ENCODE measurements around the gene PUS7. TPM values are rescaled to one million over a fixed set of nuclear protein-coding genes. Genes with fewer than 3 reads are reported as not detected.

Gene PUS7
- total and polyA plus RNA-seq, 4 donors = 3.4 to 17.2 (median 5.0) TPM

- Histone ChIP-seq H3K27ac (ENCODE audit: low read depth in 1 of 2, low read length in 2 of 2) (no peak overlapping the region), H3K36me3 (ENCODE audit: control insufficient read depth in 4 of 4, insufficient read depth in 3 of 4, low read depth in 1 of 4, low read length in 3 of 4) (peaks cover 4 to 35% (median 31%) of the 10 kb centered on the region in 4 donors), H3K4me1 (ENCODE audit: control insufficient read depth in 4 of 4, insufficient read depth in 4 of 4, low read length in 3 of 4) (peaks cover 0 to 4% (median 0%) of the 10 kb centered on the region in 4 donors), H3K9ac (ENCODE audit: low read depth in 1 of 2, low read length in 2 of 2) (no peak overlapping the region), H3K4me3 (ENCODE audit: low read depth in 1 of 3, low read length in 3 of 3) (no peak overlapping the region), H3K9me3 (ENCODE audit: control insufficient read depth in 4 of 4, low read length in 3 of 4) (no peaks in the 10 kb centered on the region), H3K27me3 (ENCODE audit: control insufficient read depth in 4 of 4, insufficient read depth in 4 of 4, low read length in 3 of 4) (no peaks in the 10 kb centered on the region)
- no peak for TF ChIP-seq ZBTB33 (IDR thresholded peaks at IDR 0.05)
- TF ChIP-seq ATF3 (IDR thresholded peaks at IDR 0.05) = no peak
- TF ChIP-seq HNF4A (conservative IDR thresholded peaks at IDR 0.05) = no peak
- TF ChIP-seq EGR1 (IDR thresholded peaks at IDR 0.05; ENCODE audit: low read depth in 2 of 2) = no peak
- TF ChIP-seq RAD21 (IDR thresholded peaks at IDR 0.05) = no peak
- no peak for TF ChIP-seq CTCF (IDR thresholded peaks at IDR 0.05; ENCODE audit: low read depth, low read length, missing input control)
- TF ChIP-seq RXRA (IDR thresholded peaks at IDR 0.05) = no peak
- no peak for TF ChIP-seq SP1 (IDR thresholded peaks at IDR 0.05)
- no peak for TF ChIP-seq FOXA1 (IDR thresholded peaks at IDR 0.05)
- TF ChIP-seq JUND (IDR thresholded peaks at IDR 0.05) = no peak
- TF ChIP-seq TAF1 (conservative IDR thresholded peaks at IDR 0.05) = no peak
- TF ChIP-seq MAX (IDR thresholded peaks at IDR 0.05) = no peak
- no peak for TF ChIP-seq YY1 (IDR thresholded peaks at IDR 0.05)
- no peak for TF ChIP-seq GABPA (IDR thresholded peaks at IDR 0.05 in 1 of 2, conservative IDR thresholded peaks at IDR 0.05 in 1 of 2)
- over 99% methylated on average over 3 of the region's 3 CpGs for WGBS
- DNase-seq (ENCODE audit: low spot score) = no peak
These were observed 45.8 kb upstream of the PUS7 start for GRCh38 chr7:105567821-105568220.

- H3K27ac ChIP-seq (ENCODE audit: low read depth in 1 of 2, low read length in 2 of 2) = no peak overlapping the region
- TF ChIP-seq ZBTB33 (IDR thresholded peaks at IDR 0.05) = no peak
- no peak for TF ChIP-seq REST (IDR thresholded peaks at IDR 0.05)
- TF ChIP-seq ATF3 (IDR thresholded peaks at IDR 0.05) = no peak
- no peak for TF ChIP-seq GABPA (IDR thresholded peaks at IDR 0.05 in 1 of 2, conservative IDR thresholded peaks at IDR 0.05 in 1 of 2)
- TF ChIP-seq TAF1 (conservative IDR thresholded peaks at IDR 0.05) = no peak
- TF ChIP-seq SP1 (IDR thresholded peaks at IDR 0.05) = no peak
- TF ChIP-seq YY1 (IDR thresholded peaks at IDR 0.05) = no peak
- no peak for TF ChIP-seq FOXA1 (IDR thresholded peaks at IDR 0.05)
- TF ChIP-seq NR2F2 (IDR thresholded peaks at IDR 0.05) = no peak
- no peak for TF ChIP-seq MAX (IDR thresholded peaks at IDR 0.05)
- no peak for TF ChIP-seq RXRA (IDR thresholded peaks at IDR 0.05)
- TF ChIP-seq HNF4A (conservative IDR thresholded peaks at IDR 0.05) = no peak
- H3K4me1 ChIP-seq (ENCODE audit: control insufficient read depth in 4 of 4, insufficient read depth in 4 of 4, low read length in 3 of 4) = peaks cover 0 to 4% (median 0%) of the 10 kb centered on the region in 4 donors
- H3K9ac ChIP-seq (ENCODE audit: low read depth in 1 of 2, low read length in 2 of 2) = no peak overlapping the region
- no peaks in the 10 kb centered on the region for H3K27me3 ChIP-seq (ENCODE audit: control insufficient read depth in 4 of 4, insufficient read depth in 4 of 4, low read length in 3 of 4)
- no peak for DNase-seq (ENCODE audit: low spot score)
- peaks cover 4 to 37% (median 34%) of the 10 kb centered on the region in 4 donors for H3K36me3 ChIP-seq (ENCODE audit: control insufficient read depth in 4 of 4, insufficient read depth in 3 of 4, low read depth in 1 of 4, low read length in 3 of 4)
- H3K4me3 ChIP-seq (ENCODE audit: low read depth in 1 of 3, low read length in 3 of 3) = no peak overlapping the region
- 87% methylated on average over 2 of the region's 2 CpGs for WGBS
- no peaks in the 10 kb centered on the region for H3K9me3 ChIP-seq (ENCODE audit: control insufficient read depth in 4 of 4, low read length in 3 of 4)
These were observed 45.0 kb upstream of the PUS7 start for GRCh38 chr7:105567024-105567423.

Data from liver (tissue), 9 donors.